DND-41 (cell line): Measurements from ENCODE around the gene HCN3.

Source experiments
- EZH2 ChIP-seq: IDR thresholded peaks from 3 replicates; pipeline ENCODE4 v1.6.1; 2012; ENCODE audit warnings: borderline replicate concordance, low read depth, mild to moderate bottlenecking, moderate library complexity, low read length, inconsistent platforms; ENCODE audit not compliant: severe bottlenecking
- TF ChIP-seq, protein P1 (sequence below): IDR thresholded peaks from 2 replicates; pipeline ENCODE4 v1.5.1; 2012; ENCODE audit warnings: borderline replicate concordance, low read length, moderate library complexity, mild to moderate bottlenecking; ENCODE audit not compliant: poor library complexity, severe bottlenecking; ENCODE audit errors: extremely low read depth

GRCh38 chr1:155247667-155248553 is 29.4 kb upstream of the HCN3 start:
- TF ChIP-seq, protein P1, sequence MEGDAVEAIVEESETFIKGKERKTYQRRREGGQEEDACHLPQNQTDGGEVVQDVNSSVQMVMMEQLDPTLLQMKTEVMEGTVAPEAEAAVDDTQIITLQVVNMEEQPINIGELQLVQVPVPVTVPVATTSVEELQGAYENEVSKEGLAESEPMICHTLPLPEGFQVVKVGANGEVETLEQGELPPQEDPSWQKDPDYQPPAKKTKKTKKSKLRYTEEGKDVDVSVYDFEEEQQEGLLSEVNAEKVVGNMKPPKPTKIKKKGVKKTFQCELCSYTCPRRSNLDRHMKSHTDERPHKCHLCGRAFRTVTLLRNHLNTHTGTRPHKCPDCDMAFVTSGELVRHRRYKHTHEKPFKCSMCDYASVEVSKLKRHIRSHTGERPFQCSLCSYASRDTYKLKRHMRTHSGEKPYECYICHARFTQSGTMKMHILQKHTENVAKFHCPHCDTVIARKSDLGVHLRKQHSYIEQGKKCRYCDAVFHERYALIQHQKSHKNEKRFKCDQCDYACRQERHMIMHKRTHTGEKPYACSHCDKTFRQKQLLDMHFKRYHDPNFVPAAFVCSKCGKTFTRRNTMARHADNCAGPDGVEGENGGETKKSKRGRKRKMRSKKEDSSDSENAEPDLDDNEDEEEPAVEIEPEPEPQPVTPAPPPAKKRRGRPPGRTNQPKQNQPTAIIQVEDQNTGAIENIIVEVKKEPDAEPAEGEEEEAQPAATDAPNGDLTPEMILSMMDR: no peak
- TF ChIP-seq EZH2: no peak
